SU-DHL-6 (cell line): Measurements from ENCODE around the gene CCL26.

Source experiments
- CTCF ChIP-seq: fragments of 200-600 bp; sonication (generic); IDR thresholded peaks from one replicate; pipeline ENCODE4 v1.5.1; 2017; ENCODE audit warnings: antibody characterized with exemption, mild to moderate bottlenecking, low read length, moderate library complexity; ENCODE audit not compliant: insufficient read depth, poor library complexity, severe bottlenecking
- EZH2phosphoT487 ChIP-seq: fragments of 200-600 bp; sonication (generic), shearing (Covaris generic); conservative IDR thresholded peaks from 2 replicates; pipeline ENCODE4 v1.6.1; 2018; ENCODE audit warnings: mild to moderate bottlenecking, antibody characterized with exemption, low read length, moderate library complexity, mixed read lengths

DNA sequence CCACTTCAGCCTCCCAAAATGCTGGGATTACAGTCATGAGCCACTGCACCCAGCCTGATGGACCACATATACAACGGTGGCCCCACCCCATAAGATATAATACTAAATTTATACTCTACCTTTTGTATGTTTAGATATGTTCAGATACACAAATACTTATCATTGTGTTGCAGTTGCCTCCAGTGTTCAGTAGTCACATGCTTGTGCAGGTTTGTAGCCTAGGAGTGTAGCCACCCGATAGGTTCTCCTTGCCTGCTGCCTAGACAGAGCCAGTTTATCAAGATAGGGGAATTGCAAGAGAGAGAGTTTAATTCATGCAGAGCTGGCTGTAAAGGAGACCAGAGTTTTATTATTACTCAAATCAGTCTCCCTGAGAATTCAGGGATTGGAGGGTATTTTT lies 32.0 kb upstream of the CCL26 start:
- TF ChIP-seq CTCF (no peak), EZH2phosphoT487 (no peak)
